ENCODE results near the gene ARF4. TPM values are rescaled to one million over a fixed set of nuclear protein-coding genes. Genes with fewer than 3 reads are reported as not detected.
A peak's percentile ranks its signal among the peaks of the same experiment; 100 is the strongest.

ARF4 gene
- total RNA-seq, 3 donors from 2014 or later = 86.6 to 97.7 (median 92.3) TPM

GRCh38 chr3:57557085-57557537 lies 40.0 kb downstream of the ARF4 start:
- DNase-seq (peak; percentile 18), ATAC-seq (peak; percentile 42)
- Mint-ChIP-seq H3K27me3 (ENCODE audit: low read depth) (no peaks in the 10 kb centered on the region), H3K4me3 (peak overlapping the region; percentile 99), H3K4me1 (ENCODE audit: low read depth) (peaks cover 44% of the 10 kb centered on the region), H3K9me3 (no peaks in the 10 kb centered on the region), H3K36me3 (ENCODE audit: insufficient read depth) (peaks cover 18% of the 10 kb centered on the region)

- Mint-ChIP-seq H3K27me3 (ENCODE audit: low read depth) (no peaks in the 10 kb centered on the region), H3K4me1 (ENCODE audit: low read depth) (peaks cover 43% of the 10 kb centered on the region), H3K9me3 (no peaks in the 10 kb centered on the region)
Observed at GRCh38 chr3:57556459-57557084, 40.6 kb downstream of the ARF4 start.

GRCh38 chr3:57555738-57556458 lies 41.2 kb downstream of the ARF4 start, which contains the start of gene PDE12:
PDE12 (plus strand) TSS chr3:57556274; CDS start chr3:57556380, 106 bp downstream.
- Mint-ChIP-seq H3K4me3 (peak within 1 kb of the TSS; percentile 99), H3K36me3 (ENCODE audit: insufficient read depth) (peaks cover 18% of the 10 kb centered on the region), H3K27me3 (ENCODE audit: low read depth) (no peaks in the 10 kb centered on the region), H3K4me1 (ENCODE audit: low read depth) (peaks cover 38% of the 10 kb centered on the region), H3K9me3 (no peaks in the 10 kb centered on the region)
- ATAC-seq = peak; percentile 85 to 88
- DNase-seq = peak; percentile 76

More at GRCh38 chr3:57556459-57557084, 40.6 kb downstream of the ARF4 start:
- H3K4me3 Mint-ChIP-seq = peak overlapping the region; percentile 99
- H3K36me3 Mint-ChIP-seq (ENCODE audit: insufficient read depth) = peaks cover 18% of the 10 kb centered on the region
- ATAC-seq = peak; percentile 37 to 41
- peak; percentile 19 for DNase-seq

- no peak for ATAC-seq
- no peaks in the 10 kb centered on the region for H3K9me3 Mint-ChIP-seq
- no peaks in the 10 kb centered on the region for H3K27me3 Mint-ChIP-seq (ENCODE audit: low read depth)
- no peak for DNase-seq
- peaks cover 16% of the 10 kb centered on the region for H3K36me3 Mint-ChIP-seq (ENCODE audit: insufficient read depth)
- H3K4me1 Mint-ChIP-seq (ENCODE audit: low read depth) = peaks cover 32% of the 10 kb centered on the region
- H3K4me3 Mint-ChIP-seq = peak overlapping the region; percentile 99
Observed at GRCh38 chr3:57555306-57555705, 41.8 kb downstream of the ARF4 start.

GRCh38 chr3:57546616-57547015 lies 50.5 kb downstream of the ARF4 start:
- peaks cover 7% of the 10 kb centered on the region for H3K4me1 Mint-ChIP-seq (ENCODE audit: low read depth)
- no peaks in the 10 kb centered on the region for H3K9me3 Mint-ChIP-seq
- ATAC-seq (no peak), DNase-seq (no peak)
- H3K4me3 Mint-ChIP-seq = no peak overlapping the region
- no peaks in the 10 kb centered on the region for H3K36me3 Mint-ChIP-seq (ENCODE audit: insufficient read depth)
- no peaks in the 10 kb centered on the region for H3K27me3 Mint-ChIP-seq (ENCODE audit: low read depth)

GRCh38 chr3:57545636-57546268 lies 51.4 kb downstream of the ARF4 start:
- no peak for DNase-seq
- Mint-ChIP-seq H3K4me3 (no peak overlapping the region), H3K36me3 (ENCODE audit: insufficient read depth) (no peaks in the 10 kb centered on the region), H3K27me3 (ENCODE audit: low read depth) (no peaks in the 10 kb centered on the region), H3K4me1 (ENCODE audit: low read depth) (peaks cover 7% of the 10 kb centered on the region), H3K9me3 (no peaks in the 10 kb centered on the region)
- ATAC-seq = no peak

- Mint-ChIP-seq H3K9me3 (no peaks in the 10 kb centered on the region), H3K27me3 (ENCODE audit: low read depth) (no peaks in the 10 kb centered on the region), H3K4me1 (ENCODE audit: low read depth) (peaks cover 7% of the 10 kb centered on the region), H3K4me3 (no peak within 1 kb of the TSS), H3K36me3 (ENCODE audit: insufficient read depth) (no peaks in the 10 kb centered on the region)
- ATAC-seq = no peak
- no peak for DNase-seq
Observed at GRCh38 chr3:57544181-57545125, 52.7 kb downstream of the ARF4 start, which contains the start of gene DNAH12. DNAH12 (minus strand) TSS chr3:57544344; CDS start chr3:57542870, 1,474 bp downstream.

GRCh38 chr3:57538465-57538864 lies 58.7 kb downstream of the ARF4 start:
- ATAC-seq = no peak
- Mint-ChIP-seq H3K9me3 (no peaks in the 10 kb centered on the region), H3K27me3 (ENCODE audit: low read depth) (no peaks in the 10 kb centered on the region)

GRCh38 chr3:57530071-57530608 lies 67.0 kb downstream of the ARF4 start:
- no peaks in the 10 kb centered on the region for H3K27me3 Mint-ChIP-seq (ENCODE audit: low read depth)
- H3K4me3 Mint-ChIP-seq = no peak overlapping the region

More at GRCh38 chr3:57538465-57538864, 58.7 kb downstream of the ARF4 start:
- no peak for DNase-seq
- H3K36me3 Mint-ChIP-seq (ENCODE audit: insufficient read depth) = no peaks in the 10 kb centered on the region
- H3K4me1 Mint-ChIP-seq (ENCODE audit: low read depth) = no peaks in the 10 kb centered on the region
- H3K4me3 Mint-ChIP-seq = no peak overlapping the region

More at GRCh38 chr3:57530071-57530608, 67.0 kb downstream of the ARF4 start:
- Mint-ChIP-seq H3K36me3 (ENCODE audit: insufficient read depth) (peaks cover 3% of the 10 kb centered on the region), H3K4me1 (ENCODE audit: low read depth) (no peaks in the 10 kb centered on the region), H3K9me3 (no peaks in the 10 kb centered on the region)
- DNase-seq (no peak), ATAC-seq (no peak)

Other genes with a start within 250 kb of the ARF4 start
- gene DNAH12, start 53.0 kb downstream of the ARF4 start, total RNA-seq = under 1 TPM in 1 of 3 donors, not detected in 2; 0.05 TPM
- gene PDE12, start 41.1 kb downstream of the ARF4 start, total RNA-seq = 10 to 100 TPM; 42.4 to 44.7 (median 43.9) TPM
- gene DENND6A, start 95.7 kb upstream of the ARF4 start, total RNA-seq = 10 to 100 TPM in 2 of 3 donors, 1 to 10 TPM in 1; 9.4 to 12.0 (median 11.9) TPM
- 10 to 100 TPM; 55.7 to 61.4 (median 56.1) TPM for gene SLMAP, start 159.0 kb upstream of the ARF4 start, total RNA-seq